HG02763 (cell line): ENCODE measurements around the gene PFN1.

ENCODE experiments used
- ATAC-seq: cut with Tn5 transposase; IDR thresholded peaks from one replicate; pipeline ENCODE4 v1.9.1; 2021; ENCODE audit warnings: mild to moderate bottlenecking, moderate library complexity; ENCODE audit not compliant: unreplicated experiment

PFN1 gene

GRCh38 chr17:4897785-4898184 lies 50.5 kb downstream of the PFN1 start:
- ATAC-seq = no peak

- ATAC-seq = no peak
Observed at GRCh38 chr17:4897198-4897687, 51.1 kb downstream of the PFN1 start.

- no peak for ATAC-seq
Observed at GRCh38 chr17:4896332-4897197, 51.8 kb downstream of the PFN1 start.

- ATAC-seq = no peak
Observed at GRCh38 chr17:4895657-4896331, 52.5 kb downstream of the PFN1 start.
